ENCODE measurements around the gene MRC2. TPM values are rescaled to one million over a fixed set of nuclear protein-coding genes. Genes with fewer than 3 reads are reported as not detected.

MRC2 gene
- total and polyA plus RNA-seq, 5 donors from 2014 or later: 0.25 to 10.2 (median 0.32) TPM

GRCh38 chr17:62653826-62654761 lies 26.6 kb downstream of the MRC2 start:
- H3K27me3 Mint-ChIP-seq: peaks cover 13% of the 10 kb centered on the region
- H3K9me3 ChIP-seq (ENCODE audit: control insufficient read depth in 2 of 2, low read length in 2 of 2): no peaks in the 10 kb centered on the region
- no peaks in the 10 kb centered on the region for H3K27me3 ChIP-seq (ENCODE audit: control insufficient read depth, insufficient read depth, low read length)
- H3K27ac Mint-ChIP-seq: peak overlapping the region in 1 of 3 donors; percentile 59
- H3K9me3 Mint-ChIP-seq: peaks cover 0 to 4% (median 0%) of the 10 kb centered on the region in 7 donors
- no peaks in the 10 kb centered on the region for H3K36me3 ChIP-seq (ENCODE audit: control insufficient read depth, insufficient read depth, low read length)
- peak overlapping the region; percentile 32 for H3K4me3 ChIP-seq (ENCODE audit: low read depth, low read length)
- peaks cover 0 to 24% (median 13%) of the 10 kb centered on the region in 4 donors for H3K4me1 Mint-ChIP-seq
- peak overlapping the region in 2 of 4 donors; percentile 74 to 84 for H3K4me3 Mint-ChIP-seq
- no peak overlapping the region for H3K27ac ChIP-seq (ENCODE audit: insufficient read depth, low read length, poor library complexity, severe bottlenecking)
- no peaks in the 10 kb centered on the region for H3K36me3 Mint-ChIP-seq
- DNase-seq: no peak
- no peak for ATAC-seq (ENCODE audit: low read depth in 2 of 2)
- H3K4me1 ChIP-seq (ENCODE audit: control insufficient read depth, insufficient read depth, low read length, poor library complexity, severe bottlenecking): peaks cover 22% of the 10 kb centered on the region

GRCh38 chr17:62655656-62656055 lies 28.2 kb downstream of the MRC2 start:
- Mint-ChIP-seq H3K36me3 (peaks cover 4% of the 10 kb centered on the region), H3K27me3 (peaks cover 13% of the 10 kb centered on the region), H3K4me3 (no peak overlapping the region), H3K27ac (no peak overlapping the region), H3K4me1 (peaks cover 0 to 24% (median 13%) of the 10 kb centered on the region in 4 donors), H3K9me3 (peaks cover 0 to 4% (median 2%) of the 10 kb centered on the region in 7 donors)
- DNase-seq: no peak
- H3K4me3 ChIP-seq (ENCODE audit: low read depth, low read length): no peak overlapping the region
- H3K36me3 ChIP-seq (ENCODE audit: control insufficient read depth, insufficient read depth, low read length): no peaks in the 10 kb centered on the region
- H3K27ac ChIP-seq (ENCODE audit: insufficient read depth, low read length, poor library complexity, severe bottlenecking): no peak overlapping the region
- no peaks in the 10 kb centered on the region for H3K27me3 ChIP-seq (ENCODE audit: control insufficient read depth, insufficient read depth, low read length)
- H3K4me1 ChIP-seq (ENCODE audit: control insufficient read depth, insufficient read depth, low read length, poor library complexity, severe bottlenecking): peaks cover 22% of the 10 kb centered on the region
- no peak for ATAC-seq (ENCODE audit: low read depth in 2 of 2)
- H3K9me3 ChIP-seq (ENCODE audit: control insufficient read depth in 2 of 2, low read length in 2 of 2): peaks cover 0 to under 1% of the 10 kb centered on the region in 2 experiments

- DNase-seq: no peak
- peaks cover 0 to 24% (median 12%) of the 10 kb centered on the region in 4 donors for H3K4me1 Mint-ChIP-seq
- H3K9me3 Mint-ChIP-seq: peaks cover 0 to 9% (median 7%) of the 10 kb centered on the region in 7 donors
- ATAC-seq (ENCODE audit: low read depth in 2 of 2): no peak
- Histone ChIP-seq H3K27ac (ENCODE audit: insufficient read depth, low read length, poor library complexity, severe bottlenecking) (no peak overlapping the region), H3K4me3 (ENCODE audit: low read depth, low read length) (no peak overlapping the region), H3K9me3 (ENCODE audit: control insufficient read depth in 2 of 2, low read length in 2 of 2) (peaks cover 0 to 5% of the 10 kb centered on the region in 2 experiments), H3K36me3 (ENCODE audit: control insufficient read depth, insufficient read depth, low read length) (no peaks in the 10 kb centered on the region), H3K4me1 (ENCODE audit: control insufficient read depth, insufficient read depth, low read length, poor library complexity, severe bottlenecking) (peaks cover 22% of the 10 kb centered on the region), H3K27me3 (ENCODE audit: control insufficient read depth, insufficient read depth, low read length) (no peaks in the 10 kb centered on the region)
- H3K36me3 Mint-ChIP-seq: peaks cover 4% of the 10 kb centered on the region
- peak overlapping the region in 1 of 4 donors; percentile 42 for H3K4me3 Mint-ChIP-seq
- peaks cover 17% of the 10 kb centered on the region for H3K27me3 Mint-ChIP-seq
- no peak overlapping the region for H3K27ac Mint-ChIP-seq
Observed at GRCh38 chr17:62656446-62656845, 29.0 kb downstream of the MRC2 start.

GRCh38 chr17:62657145-62657665 lies 29.7 kb downstream of the MRC2 start:
- Mint-ChIP-seq H3K27ac (no peak overlapping the region), H3K9me3 (peaks cover 0 to 10% (median 8%) of the 10 kb centered on the region in 7 donors), H3K4me3 (peak overlapping the region in 2 of 4 donors; percentile 42 to 80), H3K27me3 (peaks cover 17% of the 10 kb centered on the region), H3K4me1 (peaks cover 0 to 17% (median 8%) of the 10 kb centered on the region in 4 donors), H3K36me3 (peaks cover 4% of the 10 kb centered on the region)
- DNase-seq: no peak
- no peaks in the 10 kb centered on the region for H3K36me3 ChIP-seq (ENCODE audit: control insufficient read depth, insufficient read depth, low read length)
- H3K27ac ChIP-seq (ENCODE audit: insufficient read depth, low read length, poor library complexity, severe bottlenecking): no peak overlapping the region
- H3K27me3 ChIP-seq (ENCODE audit: control insufficient read depth, insufficient read depth, low read length): no peaks in the 10 kb centered on the region
- H3K9me3 ChIP-seq (ENCODE audit: control insufficient read depth in 2 of 2, low read length in 2 of 2): peaks cover 0 to 5% of the 10 kb centered on the region in 2 experiments
- peaks cover 17% of the 10 kb centered on the region for H3K4me1 ChIP-seq (ENCODE audit: control insufficient read depth, insufficient read depth, low read length, poor library complexity, severe bottlenecking)
- no peak overlapping the region for H3K4me3 ChIP-seq (ENCODE audit: low read depth, low read length)
- ATAC-seq (ENCODE audit: low read depth in 2 of 2): no peak

GRCh38 chr17:62657690-62658089 lies 30.2 kb downstream of the MRC2 start:
- ATAC-seq (ENCODE audit: low read depth in 2 of 2) (no peak), DNase-seq (no peak)
- Histone ChIP-seq H3K4me3 (ENCODE audit: low read depth, low read length) (no peak overlapping the region), H3K4me1 (ENCODE audit: control insufficient read depth, insufficient read depth, low read length, poor library complexity, severe bottlenecking) (peaks cover 13% of the 10 kb centered on the region), H3K9me3 (ENCODE audit: control insufficient read depth in 2 of 2, low read length in 2 of 2) (peaks cover 0 to 5% of the 10 kb centered on the region in 2 experiments), H3K27me3 (ENCODE audit: control insufficient read depth, insufficient read depth, low read length) (no peaks in the 10 kb centered on the region), H3K36me3 (ENCODE audit: control insufficient read depth, insufficient read depth, low read length) (no peaks in the 10 kb centered on the region), H3K27ac (ENCODE audit: insufficient read depth, low read length, poor library complexity, severe bottlenecking) (no peak overlapping the region)
- H3K4me1 Mint-ChIP-seq: peaks cover 0 to 14% (median 7%) of the 10 kb centered on the region in 4 donors
- peaks cover 14% of the 10 kb centered on the region for H3K27me3 Mint-ChIP-seq
- peaks cover 0 to 10% (median 8%) of the 10 kb centered on the region in 7 donors for H3K9me3 Mint-ChIP-seq
- peaks cover 4% of the 10 kb centered on the region for H3K36me3 Mint-ChIP-seq
- H3K4me3 Mint-ChIP-seq: no peak overlapping the region
- H3K27ac Mint-ChIP-seq: no peak overlapping the region

GRCh38 chr17:62658136-62658920 lies 30.9 kb downstream of the MRC2 start:
- no peak overlapping the region for H3K4me3 ChIP-seq (ENCODE audit: low read depth, low read length)
- no peak overlapping the region for H3K27ac ChIP-seq (ENCODE audit: insufficient read depth, low read length, poor library complexity, severe bottlenecking)
- Mint-ChIP-seq H3K4me3 (no peak overlapping the region), H3K36me3 (peaks cover 4% of the 10 kb centered on the region), H3K27ac (no peak overlapping the region), H3K27me3 (peaks cover 14% of the 10 kb centered on the region), H3K9me3 (peaks cover 0 to 10% (median 8%) of the 10 kb centered on the region in 7 donors), H3K4me1 (peaks cover 0 to 9% (median 5%) of the 10 kb centered on the region in 4 donors)
- peaks cover 0 to 5% of the 10 kb centered on the region in 2 experiments for H3K9me3 ChIP-seq (ENCODE audit: control insufficient read depth in 2 of 2, low read length in 2 of 2)
- DNase-seq: no peak
- H3K4me1 ChIP-seq (ENCODE audit: control insufficient read depth, insufficient read depth, low read length, poor library complexity, severe bottlenecking): peaks cover 6% of the 10 kb centered on the region
- H3K36me3 ChIP-seq (ENCODE audit: control insufficient read depth, insufficient read depth, low read length): no peaks in the 10 kb centered on the region
- ATAC-seq (ENCODE audit: low read depth in 2 of 2): no peak
- no peaks in the 10 kb centered on the region for H3K27me3 ChIP-seq (ENCODE audit: control insufficient read depth, insufficient read depth, low read length)

GRCh38 chr17:62660629-62661118 lies 33.2 kb downstream of the MRC2 start:
- no peaks in the 10 kb centered on the region for H3K27me3 ChIP-seq (ENCODE audit: control insufficient read depth, insufficient read depth, low read length)
- no peaks in the 10 kb centered on the region for H3K36me3 ChIP-seq (ENCODE audit: control insufficient read depth, insufficient read depth, low read length)
- no peak overlapping the region for H3K4me3 ChIP-seq (ENCODE audit: low read depth, low read length)
- H3K27me3 Mint-ChIP-seq: peaks cover 13% of the 10 kb centered on the region
- ATAC-seq (ENCODE audit: low read depth in 2 of 2) (no peak), DNase-seq (no peak)
- H3K4me1 Mint-ChIP-seq: no peaks in the 10 kb centered on the region
- H3K4me3 Mint-ChIP-seq: no peak overlapping the region
- peaks cover 4% of the 10 kb centered on the region for H3K36me3 Mint-ChIP-seq
- no peak overlapping the region for H3K27ac Mint-ChIP-seq
- H3K9me3 Mint-ChIP-seq: peaks cover 0 to 10% (median 7%) of the 10 kb centered on the region in 7 donors
- no peak overlapping the region for H3K27ac ChIP-seq (ENCODE audit: insufficient read depth, low read length, poor library complexity, severe bottlenecking)
- peaks cover 0 to 5% of the 10 kb centered on the region in 2 experiments for H3K9me3 ChIP-seq (ENCODE audit: control insufficient read depth in 2 of 2, low read length in 2 of 2)
- no peaks in the 10 kb centered on the region for H3K4me1 ChIP-seq (ENCODE audit: control insufficient read depth, insufficient read depth, low read length, poor library complexity, severe bottlenecking)
